Upper lobe of left lung (tissue), 6 donors: ENCODE measurements around the gene SGPL1. TPM values are rescaled to one million over a fixed set of nuclear protein-coding genes. Genes with fewer than 3 reads are reported as not detected.
A peak's percentile ranks its signal among the peaks of the same experiment; 100 is the strongest.

Experiments
- ATAC-seq, 2 donors: fragments of 200-7000 bp; cut with Tn5 transposase; one replicate each; pipeline ENCODE4 v1.9.1; 2022; ENCODE audit warnings: mild to moderate bottlenecking in 2 of 2, moderate library complexity in 2 of 2; ENCODE audit not compliant: low FRiP score in 2 of 2
- DNase-seq, 2 donors: peaks; one replicate each; pipeline ENCODE4 v3.0.0-alpha.2; 2019 to 2020
- H3K27ac ChIP-seq, 4 donors: fragments of 200-600 bp; sonication (generic); one replicate each; pipeline ENCODE4 v1.5.1; 2016 to 2019
- H3K27me3 ChIP-seq, 4 donors: fragments of 200-600 bp; sonication (generic); one replicate each; pipeline ENCODE4 v1.5.1; 2017 to 2019
- H3K36me3 ChIP-seq, 4 donors: fragments of 200-600 bp; sonication (generic); one replicate each; pipeline ENCODE4 v1.5.1; 2016 to 2019
- H3K4me1 ChIP-seq, 4 donors: fragments of 200-600 bp; sonication (generic); one replicate each; pipeline ENCODE4 v1.5.1; 2018 to 2019
- H3K4me3 ChIP-seq, 4 donors: fragments of 200-600 bp; sonication (generic); one replicate each; pipeline ENCODE4 v1.5.1; 2017 to 2019; ENCODE audit warnings: mild to moderate bottlenecking in 2 of 4, moderate library complexity in 1 of 4
- H3K9me3 ChIP-seq, 4 donors: fragments of 200-600 bp; sonication (generic); one replicate each; pipeline ENCODE4 v1.5.1; 2018 to 2019
- CTCF ChIP-seq, 6 experiments: fragments of 450-650 bp in 4 of 6; fragments of 200-600 bp in 2 of 6; sonication (generic) in 2 of 6; IDR thresholded peaks; one replicate each; pipeline ENCODE4 v1.5.1; 2016 to 2019; ENCODE audit warnings: antibody characterized with exemption in 6 of 6
- EP300 ChIP-seq, 4 donors: sonication (generic); formaldehyde crosslinking; IDR thresholded peaks; one replicate each; pipeline ENCODE4 v1.5.1; 2017; ENCODE audit warnings: antibody characterized with exemption in 4 of 4, control low read depth in 2 of 4
- POLR2A ChIP-seq, 4 donors: fragments of 450-650 bp; IDR thresholded peaks; one replicate each; pipeline ENCODE4 v1.5.1; 2016 to 2017; ENCODE audit warnings: antibody characterized with exemption in 4 of 4, mild to moderate bottlenecking in 2 of 4
- POLR2AphosphoS5 ChIP-seq, 2 donors: sonication (generic); formaldehyde crosslinking; IDR thresholded peaks; one replicate each; pipeline ENCODE4 v1.5.1; 2017; ENCODE audit warnings: antibody characterized with exemption in 2 of 2
- WGBS, 2 donors: methylation state at CpG; one replicate each; pipeline ENCODE4 v1.1.5; 2017 to 2018; 5-methylcytosine and 5-hydroxymethylcytosine counted together
- total RNA-seq, 6 donors: library from RNA; depleted of rRNA in 4 of 6; stranded (reverse); fragments of >200 nt in 4 of 6; gene quantifications; one replicate each; pipeline versions ENCODE4 v1.1.0 to v1.2.1, GENCODE V29; 2016 to 2021
- donor health status: DM: no; HTN: no; CAD: no; lungs with moderate emphysema.
- donor health status: DM: no; HTN: yes; CAD: no; lungs with severe emphysema.

SGPL1 gene
- total RNA-seq, 6 donors from 2014 or later: 18.4 to 43.8 (median 30.4) TPM

- H3K36me3 ChIP-seq: no peaks in the 10 kb centered on the region
- no peak for TF ChIP-seq EP300 (IDR thresholded peaks at IDR 0.05)
- TF ChIP-seq POLR2A (IDR thresholded peaks at IDR 0.05): no peak
- TF ChIP-seq CTCF (IDR thresholded peaks at IDR 0.05): no peak
- no peak for TF ChIP-seq POLR2AphosphoS5 (IDR thresholded peaks at IDR 0.05)
- H3K9me3 ChIP-seq: no peaks in the 10 kb centered on the region
- DNase-seq: peak in 1 of 2 donors; percentile 8
- H3K4me1 ChIP-seq: no peaks in the 10 kb centered on the region
- peak in 1 of 2 donors; percentile 9 for ATAC-seq
- no peak overlapping the region for H3K27ac ChIP-seq
- H3K4me3 ChIP-seq: no peak overlapping the region
- H3K27me3 ChIP-seq: no peaks in the 10 kb centered on the region
- 82 to 93% methylated on average over 6 to 8 of the region's 8 CpGs for WGBS, 2 donors
Measured at GRCh38 chr10:70771311-70772194, 44.2 kb upstream of the SGPL1 start.

GRCh38 chr10:70772627-70773026 is 43.1 kb upstream of the SGPL1 start:
- Histone ChIP-seq H3K27ac (no peak overlapping the region), H3K36me3 (no peaks in the 10 kb centered on the region), H3K9me3 (no peaks in the 10 kb centered on the region), H3K27me3 (no peaks in the 10 kb centered on the region), H3K4me3 (no peak overlapping the region), H3K4me1 (no peaks in the 10 kb centered on the region)
- TF ChIP-seq EP300 (IDR thresholded peaks at IDR 0.05): no peak
- TF ChIP-seq POLR2AphosphoS5 (IDR thresholded peaks at IDR 0.05): no peak
- TF ChIP-seq POLR2A (IDR thresholded peaks at IDR 0.05): no peak
- TF ChIP-seq CTCF (IDR thresholded peaks at IDR 0.05): no peak
- no peak for DNase-seq
- no peak for ATAC-seq
- 83 to 87% methylated on average over 4 of the region's 4 CpGs for WGBS, 2 donors

GRCh38 chr10:70773461-70773860 is 42.3 kb upstream of the SGPL1 start:
- DNase-seq (no peak), ATAC-seq (no peak)
- Histone ChIP-seq H3K27me3 (no peaks in the 10 kb centered on the region), H3K4me1 (no peaks in the 10 kb centered on the region), H3K9me3 (no peaks in the 10 kb centered on the region), H3K27ac (no peak overlapping the region), H3K4me3 (no peak overlapping the region), H3K36me3 (no peaks in the 10 kb centered on the region)
- no peak for TF ChIP-seq EP300 (IDR thresholded peaks at IDR 0.05)
- TF ChIP-seq CTCF (IDR thresholded peaks at IDR 0.05): no peak
- no peak for TF ChIP-seq POLR2A (IDR thresholded peaks at IDR 0.05)
- WGBS, 2 donors: 88 to 89% methylated on average over 8 of the region's 9 CpGs

GRCh38 chr10:70773965-70774809 is 41.6 kb upstream of the SGPL1 start:
- Histone ChIP-seq H3K27ac (no peak overlapping the region), H3K36me3 (no peaks in the 10 kb centered on the region), H3K27me3 (no peaks in the 10 kb centered on the region), H3K4me3 (no peak overlapping the region), H3K4me1 (no peaks in the 10 kb centered on the region), H3K9me3 (no peaks in the 10 kb centered on the region)
- ATAC-seq (no peak), DNase-seq (peak in 1 of 2 donors; percentile 66)
- WGBS, 2 donors: 89 to 93% methylated on average over 11 to 14 of the region's 14 CpGs
- TF ChIP-seq EP300 (IDR thresholded peaks at IDR 0.05): no peak
- TF ChIP-seq POLR2AphosphoS5 (IDR thresholded peaks at IDR 0.05): no peak
- TF ChIP-seq POLR2A (IDR thresholded peaks at IDR 0.05): no peak
- no peak for TF ChIP-seq CTCF (IDR thresholded peaks at IDR 0.05)
